ENCODE data around the gene HHIPL1.

HHIPL1 gene

DNA sequence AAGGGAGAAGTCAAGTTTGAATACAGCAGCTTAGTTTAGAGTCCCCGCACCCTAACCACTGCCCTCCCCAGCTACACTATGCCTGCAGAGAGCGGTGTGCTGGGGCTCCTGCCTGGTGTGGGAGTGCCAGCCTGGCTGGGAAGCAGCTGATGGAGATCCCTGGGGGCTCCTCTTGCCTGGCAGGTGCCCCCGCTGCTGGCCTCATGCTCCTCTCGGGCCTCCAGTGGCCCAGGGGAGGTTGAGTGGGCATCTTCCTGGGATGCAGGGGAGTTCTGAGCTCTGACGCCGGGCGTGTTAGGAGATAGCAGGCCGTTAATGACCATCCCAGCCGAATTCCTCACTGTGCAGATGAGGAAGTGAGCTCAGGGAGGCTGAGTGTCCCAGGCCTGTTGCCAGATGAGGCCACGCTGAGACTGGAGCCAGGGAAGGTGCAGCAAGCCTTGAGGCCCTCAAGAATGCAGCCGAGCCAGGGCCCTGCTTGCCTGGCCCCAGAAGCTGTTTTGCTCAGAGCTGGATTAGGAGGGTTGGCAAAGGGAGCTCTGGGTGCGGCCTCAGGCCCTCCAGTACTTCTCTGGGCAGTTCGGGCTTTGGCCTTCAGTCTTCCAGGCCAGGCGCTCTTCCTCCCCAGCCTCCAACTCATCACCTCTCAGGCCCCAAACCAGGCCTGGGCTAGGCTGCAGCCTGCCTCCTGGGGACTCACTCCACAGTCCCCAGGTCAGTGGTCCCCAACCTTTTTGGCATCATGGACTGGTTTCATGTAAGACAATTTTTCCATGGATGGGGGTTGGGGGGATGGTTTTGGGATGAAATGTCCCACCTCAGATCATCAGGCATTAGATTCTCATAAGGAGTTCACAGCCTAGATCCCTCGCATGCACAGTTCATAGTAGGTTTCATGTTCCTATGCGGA is 32.6 kb downstream of the HHIPL1 start:
- no peak for DNase-seq

DNA sequence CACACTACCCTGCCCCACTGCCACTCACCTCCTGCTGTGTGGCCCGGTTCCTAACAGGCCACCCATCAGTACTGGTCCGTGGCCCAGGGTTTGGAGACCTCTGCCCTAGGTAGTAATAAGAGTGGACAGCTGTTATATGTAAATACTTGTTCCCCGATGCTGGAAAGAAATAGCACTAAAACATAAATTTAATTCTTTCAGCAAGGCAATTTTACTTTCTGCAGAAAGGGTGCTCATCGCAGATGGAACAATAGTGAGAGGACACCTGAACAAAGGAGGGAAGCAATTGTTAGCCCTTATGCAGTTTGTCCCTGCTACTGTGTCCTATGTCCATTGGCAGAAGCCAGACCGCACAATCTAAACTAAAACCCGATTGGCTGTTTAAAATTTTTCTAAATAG is 33.3 kb downstream of the HHIPL1 start:
- no peak for DNase-seq

DNA sequence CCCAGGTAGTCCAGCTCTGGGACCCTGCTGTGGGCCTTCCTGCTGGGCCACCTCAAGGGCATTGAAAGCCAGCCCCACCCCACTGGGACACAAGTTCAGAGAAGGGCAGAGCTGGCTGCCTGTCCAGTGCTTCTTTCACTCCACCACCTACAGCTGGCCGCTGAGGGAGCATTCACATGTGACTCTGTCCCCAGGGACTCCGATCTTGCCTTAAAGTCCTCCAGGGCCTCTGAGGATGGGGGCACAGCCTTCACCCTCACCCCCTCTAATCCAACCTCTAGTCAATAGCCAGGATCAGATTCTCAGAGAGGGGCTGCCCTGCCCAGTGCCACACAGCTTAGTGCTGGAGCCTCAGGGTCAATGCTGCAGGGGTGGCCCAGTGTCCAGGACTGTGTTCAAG is 34.2 kb downstream of the HHIPL1 start:
- no peak for DNase-seq

DNA sequence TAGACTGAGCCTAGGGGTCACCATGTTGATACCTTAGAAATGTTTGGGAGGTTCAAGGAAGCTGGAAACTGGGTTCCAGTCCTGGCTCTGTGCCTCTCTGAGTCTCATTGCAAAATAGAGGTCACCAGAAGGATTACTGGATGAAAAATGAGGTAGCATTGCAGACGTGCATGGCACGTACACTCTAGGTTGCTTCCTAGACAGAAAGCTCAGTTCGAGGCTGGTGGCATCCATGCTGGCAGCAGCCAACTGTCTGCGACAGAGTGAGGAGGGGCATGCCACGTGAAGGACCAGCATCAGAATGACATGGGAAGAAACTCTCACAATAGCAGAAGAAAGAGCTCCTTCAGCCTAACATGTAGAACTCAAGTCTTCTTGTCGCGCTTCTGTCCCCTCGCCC is 34.6 kb downstream of the HHIPL1 start:
- no peak for DNase-seq

DNA sequence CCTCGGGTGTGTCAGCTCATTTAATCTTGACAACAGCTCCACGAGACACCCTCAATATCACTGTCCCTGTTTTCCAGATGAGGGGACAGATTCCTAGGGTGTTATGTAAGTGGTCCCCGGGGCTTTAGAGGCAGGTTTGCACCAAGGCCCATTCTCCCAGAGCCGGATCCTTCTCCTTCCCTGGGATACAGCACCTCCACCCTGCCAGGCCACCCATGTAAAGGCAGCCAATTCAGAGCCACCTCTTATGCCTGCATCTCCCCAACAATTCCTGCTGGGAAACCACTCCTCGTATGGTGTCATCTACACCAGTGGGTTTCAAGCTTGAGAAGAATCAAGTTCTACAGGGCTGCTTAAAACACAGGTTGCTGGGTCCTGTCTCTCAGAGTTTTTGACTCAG is 35.1 kb downstream of the HHIPL1 start:
- DNase-seq: no peak

DNA sequence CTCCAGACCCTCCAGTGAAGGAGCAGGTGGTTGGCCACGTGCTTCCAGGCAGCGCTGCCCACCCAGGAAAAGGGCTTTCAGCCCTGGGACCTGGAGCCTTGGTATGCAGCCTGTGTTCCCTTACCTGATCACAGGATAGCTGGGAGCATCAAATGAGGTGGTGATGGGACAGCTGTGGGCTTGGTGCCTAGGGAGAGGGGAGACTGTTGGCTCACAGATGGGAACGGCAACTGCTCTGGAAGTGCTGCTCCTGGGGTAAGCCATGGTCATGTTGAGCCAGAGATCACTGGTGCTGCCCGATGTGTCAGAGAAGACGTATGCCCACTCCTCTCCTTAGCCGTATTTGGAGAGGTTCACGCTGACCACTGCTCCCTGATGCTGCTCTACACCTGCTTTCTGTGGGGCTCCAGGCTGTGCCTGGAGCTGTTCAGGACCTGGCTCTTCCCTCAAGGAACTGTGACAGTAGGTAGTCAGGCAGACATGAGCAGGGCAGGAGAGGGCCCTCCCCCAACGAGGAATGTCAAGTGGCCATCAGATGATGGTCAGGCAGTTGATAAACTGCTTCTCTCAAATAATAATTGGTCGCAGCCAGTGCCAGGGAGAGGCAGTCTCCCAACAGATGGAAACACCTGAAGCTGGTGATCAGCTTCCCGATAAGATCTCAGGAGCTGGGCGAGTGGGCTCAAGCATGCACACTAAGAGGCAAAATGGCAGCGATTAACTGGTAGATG is 36.3 kb downstream of the HHIPL1 start:
- no peak for DNase-seq

DNA sequence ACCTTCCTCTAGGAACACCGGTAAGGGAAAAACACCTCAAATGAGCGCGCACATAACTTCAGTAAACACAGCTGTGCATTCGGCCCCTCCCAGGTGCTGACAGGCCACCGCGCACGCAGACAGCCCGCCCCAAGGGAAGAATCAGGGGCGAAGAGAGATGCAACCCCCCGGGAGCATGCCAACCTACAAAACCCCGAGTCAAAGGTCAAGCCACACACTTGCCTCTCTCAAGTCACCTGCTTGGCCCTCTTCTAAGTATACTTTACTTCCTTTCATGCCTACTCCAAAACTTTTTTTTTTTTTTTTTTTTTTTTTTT is 36.9 kb downstream of the HHIPL1 start:
- no peak for DNase-seq

DNA sequence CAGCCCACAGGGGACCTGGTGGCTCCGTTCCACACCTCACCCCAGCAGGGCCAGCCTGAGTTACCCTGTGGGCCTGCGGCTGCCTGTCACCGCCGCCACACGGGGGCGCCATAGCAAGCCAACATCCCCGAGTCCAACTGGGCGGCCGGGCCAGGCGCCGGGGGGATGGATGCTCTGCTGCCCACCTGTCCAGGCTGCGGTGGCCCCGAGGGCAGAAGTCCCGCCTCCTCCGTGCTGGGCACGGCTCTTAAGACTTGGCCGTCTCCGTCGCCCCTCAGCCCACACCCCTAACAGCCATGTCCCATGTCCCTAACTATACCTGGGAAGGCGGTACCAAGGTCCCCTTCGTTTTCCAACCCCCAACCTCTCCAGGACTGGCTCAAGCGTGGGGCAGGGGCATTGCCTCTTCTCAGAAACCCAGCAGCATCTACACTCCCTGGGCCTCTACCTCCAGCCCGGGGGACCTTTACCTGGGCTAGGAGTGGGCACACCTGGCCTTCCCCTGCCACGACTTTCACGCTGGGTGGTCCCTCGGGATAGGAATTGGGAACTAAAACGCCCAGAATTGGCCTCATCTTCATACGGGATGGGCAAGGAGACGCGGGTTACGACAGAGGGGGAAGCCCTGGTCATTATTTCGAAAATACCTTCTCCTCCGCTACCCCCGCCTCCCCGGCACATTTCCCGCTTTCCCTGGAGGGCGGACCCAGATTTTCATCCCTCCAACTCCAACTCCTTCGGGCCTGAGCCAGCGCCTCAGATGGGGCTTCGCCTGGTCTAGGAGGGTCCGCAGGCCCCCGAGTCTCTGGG is 38.1 kb downstream of the HHIPL1 start:
- peak; percentile 60 for DNase-seq

DNA sequence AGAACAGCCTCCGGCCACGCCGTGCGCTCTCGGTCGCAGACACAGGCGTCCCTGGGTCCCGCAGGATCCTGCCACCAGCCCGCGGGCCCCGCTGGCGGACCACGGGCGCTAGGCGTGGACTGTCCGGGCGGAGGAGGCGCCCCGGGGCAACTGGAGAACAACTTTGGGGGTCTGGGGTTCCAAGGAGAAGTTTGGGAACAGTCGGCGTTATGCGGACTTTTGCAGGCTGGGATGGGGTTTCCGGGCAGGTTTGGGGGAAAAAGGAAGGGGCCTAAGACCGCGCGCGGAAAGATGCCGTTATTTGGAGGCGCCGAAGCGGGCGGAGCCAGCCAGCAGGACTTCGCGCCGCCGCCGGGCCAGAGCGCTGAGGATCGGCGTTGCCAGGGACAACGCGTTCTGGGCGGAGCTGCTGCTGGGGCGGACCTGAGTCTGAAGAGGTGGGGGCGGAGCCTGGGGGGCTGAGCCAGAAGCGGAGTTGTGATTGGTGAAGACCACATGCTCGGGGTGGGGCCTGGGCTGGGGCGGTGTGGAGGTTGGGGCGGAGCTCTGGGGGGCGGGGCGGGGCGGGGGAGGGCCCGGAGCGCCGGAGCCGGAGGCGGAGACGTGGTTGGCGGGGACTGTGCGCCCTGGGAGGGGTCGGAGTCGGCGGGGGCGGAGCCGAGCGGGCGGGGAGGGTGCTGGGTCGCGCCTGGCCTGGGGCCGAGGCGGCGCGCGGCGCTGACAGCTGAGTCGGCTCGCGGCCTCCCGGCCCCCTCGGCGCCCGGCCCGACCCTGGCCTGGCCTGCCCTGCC is 38.9 kb downstream of the HHIPL1 start, which contains the start of gene CYP46A1:
CYP46A1 (plus strand) TSS at position 680 of the 791 bp plus-strand sequence. CDS start 120 bp downstream, outside the sequence.
- peak; percentile 97 for DNase-seq

DNA sequence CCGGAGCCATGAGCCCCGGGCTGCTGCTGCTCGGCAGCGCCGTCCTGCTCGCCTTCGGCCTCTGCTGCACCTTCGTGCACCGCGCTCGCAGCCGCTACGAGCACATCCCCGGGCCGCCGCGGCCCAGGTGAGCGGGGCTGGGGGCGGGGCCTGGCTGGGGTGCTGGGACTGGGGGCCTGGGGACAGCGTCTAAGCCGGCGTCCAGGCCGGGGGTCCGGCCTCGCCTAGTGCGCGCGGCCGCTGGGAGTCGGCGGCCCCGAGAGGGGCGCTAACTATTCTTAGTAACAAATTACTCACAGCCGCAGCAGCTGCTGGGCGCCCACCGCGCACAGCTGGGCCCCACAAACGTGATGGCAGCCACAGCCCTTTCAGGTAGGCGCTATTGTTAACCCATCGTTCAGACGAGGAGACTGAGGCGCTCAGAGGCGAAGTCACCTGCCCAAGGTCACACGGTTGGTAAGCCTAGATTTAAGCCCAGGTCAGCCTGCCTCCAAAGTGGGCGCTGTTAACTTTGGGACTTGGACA is 39.5 kb downstream of the HHIPL1 start:
- no peak for DNase-seq

DNA sequence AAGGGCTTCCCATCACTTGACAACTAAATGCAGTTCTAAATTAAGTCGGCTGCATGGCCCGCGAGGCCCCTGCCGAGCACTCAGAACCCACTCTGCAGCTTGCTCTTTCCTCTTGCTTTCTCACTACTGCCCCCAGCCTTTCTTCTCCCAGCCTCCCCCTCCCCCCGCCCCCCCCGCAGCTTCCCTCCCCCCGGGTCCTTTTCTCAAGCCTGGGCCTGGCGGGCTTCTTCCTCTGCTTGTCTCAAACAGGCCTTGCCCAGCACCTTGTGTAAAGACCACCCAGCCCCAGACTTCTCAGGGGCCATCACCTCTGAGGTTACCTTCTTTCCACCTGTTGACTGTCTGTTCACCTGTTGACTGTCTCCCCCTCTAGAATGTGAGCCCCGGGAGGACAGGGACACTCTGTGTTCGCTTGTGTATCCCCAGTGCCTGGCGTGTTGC is 40.2 kb downstream of the HHIPL1 start:
- DNase-seq: no peak

DNA sequence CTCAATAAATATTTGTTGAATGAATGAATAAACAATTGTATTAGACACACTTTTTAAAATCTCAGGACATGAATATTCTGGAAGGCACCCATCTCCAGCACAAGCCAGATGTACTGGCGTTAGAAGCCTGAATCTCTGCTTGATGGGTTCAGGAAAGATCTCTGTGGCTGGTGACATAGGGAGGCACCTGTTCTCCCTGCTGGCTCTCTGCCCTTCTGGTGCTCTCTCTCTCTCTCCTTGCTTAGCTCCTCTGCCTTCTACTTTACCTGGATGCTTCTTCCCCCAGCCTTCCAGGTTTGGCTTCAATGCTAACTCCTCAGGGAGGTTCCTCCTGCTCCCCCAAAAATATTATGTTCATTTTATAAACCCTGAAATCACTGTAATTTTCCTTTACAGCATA is 40.7 kb downstream of the HHIPL1 start:
- DNase-seq: no peak

DNA sequence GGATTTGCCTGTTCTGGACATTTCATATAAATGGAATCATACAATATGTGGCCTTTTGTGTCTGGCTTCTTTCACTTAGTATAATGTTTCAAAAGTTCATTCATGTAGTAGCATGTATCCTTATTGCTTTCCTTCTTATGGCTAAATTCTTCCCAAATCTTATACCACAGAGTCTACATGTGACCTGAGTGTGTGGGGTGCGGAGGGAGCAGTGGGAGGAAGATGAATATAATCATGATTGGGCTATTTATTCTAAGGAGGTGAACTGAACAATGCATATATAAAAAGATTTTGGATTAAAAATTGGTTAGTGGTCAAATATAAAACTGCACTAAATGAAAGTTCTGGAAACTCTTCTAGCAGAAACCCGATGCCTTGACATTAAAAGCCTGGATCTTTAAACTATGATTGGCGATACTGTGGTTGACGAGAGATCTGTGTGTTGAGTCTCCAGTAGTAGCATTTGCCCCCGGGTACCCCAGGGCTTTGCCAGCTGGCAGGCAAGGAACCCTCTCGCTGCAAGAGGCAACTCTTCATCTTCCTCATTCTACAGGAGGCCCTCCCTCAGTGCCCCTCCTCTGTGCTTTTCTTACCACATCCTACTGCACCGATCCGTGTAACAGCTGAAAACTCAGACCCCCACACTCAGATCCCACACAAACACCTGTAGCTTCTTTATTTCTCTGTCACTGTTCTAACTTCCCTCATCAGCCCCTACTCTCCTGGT is 41.8 kb downstream of the HHIPL1 start:
- DNase-seq: no peak

DNA sequence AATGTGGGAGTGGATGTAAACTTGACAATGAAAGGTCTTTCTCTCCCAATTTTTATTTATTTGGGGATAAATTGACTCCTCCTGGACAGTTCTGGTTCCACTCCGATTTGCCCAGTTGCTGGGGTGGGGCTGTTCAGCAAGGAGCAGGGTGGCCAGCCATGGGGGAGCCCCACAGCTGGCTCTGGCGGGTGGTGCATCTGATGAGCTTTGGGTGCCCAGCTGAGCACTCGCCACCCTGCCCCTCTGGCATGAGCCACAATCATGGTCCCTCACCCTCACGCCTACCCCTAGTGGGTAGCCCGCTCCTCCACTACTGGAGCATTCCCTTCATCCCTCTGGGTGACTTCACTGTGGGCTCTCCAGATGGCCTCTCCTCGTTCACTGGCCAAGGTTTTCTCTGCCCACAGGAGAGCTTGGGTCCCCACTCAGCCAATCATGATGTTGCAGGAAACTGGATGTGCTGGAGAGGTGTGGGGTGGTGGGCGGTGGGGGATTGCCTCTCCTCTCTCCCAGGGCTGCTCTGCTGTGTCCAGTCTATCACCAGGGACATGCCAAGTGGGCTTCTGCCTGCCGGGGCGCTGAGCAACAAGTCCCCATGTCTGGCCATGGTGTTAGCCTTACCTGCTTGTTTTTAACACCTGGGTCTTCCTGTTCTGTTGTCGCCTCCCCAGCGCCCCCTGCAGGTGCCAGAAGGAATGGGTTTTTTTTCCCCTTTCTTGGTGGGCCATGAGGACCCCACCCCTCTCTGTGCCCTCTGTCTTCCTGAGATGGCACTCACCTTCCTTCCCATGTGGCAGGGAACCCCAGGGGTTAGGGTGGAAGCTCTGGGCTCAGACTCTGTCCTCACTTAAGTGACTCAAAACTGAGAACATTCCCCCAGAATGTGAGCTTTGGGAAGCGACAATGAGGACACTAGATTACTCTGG is 42.6 kb downstream of the HHIPL1 start:
- DNase-seq: no peak

DNA sequence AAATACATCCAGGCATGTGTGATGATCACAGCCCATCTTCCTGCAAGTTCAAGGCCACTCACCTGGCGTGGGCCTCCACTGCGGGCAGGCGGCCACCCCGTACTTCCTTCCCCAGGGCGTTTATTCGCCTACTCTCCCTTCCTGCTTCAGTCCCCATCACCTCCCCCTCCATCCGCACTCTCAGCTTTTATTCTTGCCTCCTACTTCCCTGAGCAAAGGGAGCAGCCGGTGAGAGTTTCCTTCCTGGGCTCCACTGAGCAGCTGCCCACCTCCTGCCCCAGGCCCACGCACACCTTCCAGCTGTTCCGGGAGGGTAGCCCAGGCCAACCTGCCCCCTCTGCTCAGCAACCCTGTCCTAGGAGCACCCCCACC is 43.3 kb downstream of the HHIPL1 start:
- DNase-seq: no peak

DNA sequence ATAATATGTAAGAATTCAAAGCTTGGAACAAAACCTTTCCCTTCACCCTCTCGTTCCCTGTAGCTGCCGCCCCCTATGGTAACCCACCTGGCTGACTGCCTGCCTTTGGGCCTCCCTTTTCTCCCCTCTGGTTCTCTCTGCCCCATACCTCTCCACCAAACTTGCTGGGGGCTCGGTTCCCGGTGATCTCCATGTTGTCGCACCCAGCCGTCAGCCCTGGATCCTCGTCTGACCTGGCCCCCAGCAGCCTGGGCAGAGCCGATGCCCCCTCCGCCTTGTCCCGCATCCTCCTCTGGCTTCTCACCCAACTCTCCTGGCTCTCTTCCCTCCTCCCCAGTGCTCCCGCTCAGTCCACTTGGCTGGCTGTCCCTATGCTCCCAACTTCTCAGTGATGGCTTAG is 43.7 kb downstream of the HHIPL1 start:
- DNase-seq: no peak

DNA sequence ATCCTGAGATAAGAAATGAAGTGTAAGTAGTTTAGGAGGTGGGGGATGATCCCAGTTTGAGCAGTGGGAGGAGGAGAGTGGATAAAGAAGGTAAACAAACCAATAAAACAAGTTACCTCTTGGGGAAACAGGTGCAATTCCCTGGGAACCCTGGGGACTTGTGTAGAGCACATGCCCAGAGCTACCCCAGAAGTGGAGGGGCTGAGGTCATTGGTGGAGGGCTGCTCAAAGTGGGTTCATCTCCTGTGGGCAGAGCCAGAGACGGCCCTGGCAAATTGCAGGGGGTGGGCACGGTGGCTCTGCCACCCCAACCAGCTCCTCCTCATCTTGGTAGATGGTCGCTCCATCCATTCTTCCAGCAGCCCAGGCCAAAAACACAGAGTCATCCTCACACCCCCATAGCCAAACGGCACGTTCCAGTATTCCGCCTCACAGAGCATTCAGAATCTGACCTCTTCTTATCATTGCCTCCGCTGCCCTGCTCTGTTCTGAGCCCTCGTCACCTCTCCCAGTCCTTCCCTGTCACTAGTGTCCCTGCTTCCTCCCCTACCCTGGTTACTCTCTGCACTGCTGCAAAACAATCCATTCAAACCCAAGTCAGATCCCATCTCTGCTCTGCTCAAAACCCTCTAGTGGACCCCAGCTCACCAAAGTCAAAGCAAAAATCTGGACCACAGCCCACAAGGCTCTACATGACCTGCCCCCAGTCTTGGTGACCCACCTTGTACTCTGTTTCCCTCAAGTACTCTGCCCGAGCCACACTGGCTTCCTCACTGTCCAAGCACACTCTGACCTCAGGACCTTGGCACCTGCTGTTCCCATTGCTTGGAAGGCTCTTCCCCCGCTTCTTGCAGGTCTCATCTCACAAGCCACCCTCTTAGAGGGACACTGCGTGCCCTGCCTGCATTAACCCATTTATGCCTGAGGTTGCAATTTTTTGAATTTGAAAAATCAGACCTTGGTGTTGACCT is 44.6 kb downstream of the HHIPL1 start:
- no peak for DNase-seq

DNA sequence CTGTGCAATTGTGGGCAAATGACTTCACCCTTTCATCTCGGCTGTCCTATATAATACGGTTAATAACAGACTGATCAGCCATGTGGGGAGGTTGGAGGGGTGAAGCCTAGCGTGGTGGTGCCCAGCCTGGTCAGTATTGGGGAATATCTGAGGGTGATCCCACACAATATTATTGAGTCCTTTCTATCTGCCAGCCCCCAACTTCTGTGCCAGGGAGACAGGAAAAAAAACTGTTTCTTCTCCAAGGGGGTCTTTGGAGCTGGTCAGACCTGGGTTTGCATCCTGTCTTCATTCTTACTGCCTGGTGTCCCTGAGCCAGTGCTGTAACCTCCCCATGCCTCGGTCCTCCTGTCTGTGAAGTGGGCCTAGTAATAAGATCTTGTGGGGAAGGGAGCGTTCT is 45.7 kb downstream of the HHIPL1 start:
- DNase-seq: no peak
